NCI-H748 (cell line): ENCODE measurements around the gene CDK5.
A peak's percentile ranks its signal among the peaks of the same experiment; 100 is the strongest.
"Not testable (repeated sequence)": the region's sequence is repeated elsewhere in the genome, so short reads cannot be mapped to it uniquely, and the experiment has no call there.

ENCODE experiments used
- DNase-seq: peaks from one replicate; lab custom pipeline; 2025; ENCODE audit not compliant: unreplicated experiment; lab: John Stamatoyannopoulos, UW

The CDK5 gene

GRCh38 chr7:151017370-151017952 is 40.2 kb downstream of the CDK5 start:
- peak; percentile 29 for DNase-seq

- no peak for DNase-seq
Measured at GRCh38 chr7:151016942-151017341, 40.8 kb downstream of the CDK5 start.

GRCh38 chr7:151016505-151016904 is 41.2 kb downstream of the CDK5 start:
- no peak for DNase-seq

GRCh38 chr7:151015967-151016366 is 41.7 kb downstream of the CDK5 start:
- DNase-seq, result no peak

GRCh38 chr7:151014950-151015349 is 42.7 kb downstream of the CDK5 start:
- DNase-seq, result no peak

GRCh38 chr7:151013733-151014497 is 43.8 kb downstream of the CDK5 start:
- peak; percentile 17 for DNase-seq

GRCh38 chr7:151013356-151013732 is 44.4 kb downstream of the CDK5 start:
- no peak for DNase-seq

- peak; percentile 48 for DNase-seq
Measured at GRCh38 chr7:151012911-151013347, 44.8 kb downstream of the CDK5 start.

GRCh38 chr7:151012031-151012692 is 45.5 kb downstream of the CDK5 start:
- DNase-seq, result no peak

GRCh38 chr7:151011616-151012015 is 46.1 kb downstream of the CDK5 start:
- not testable (repeated sequence) for DNase-seq

- no peak for DNase-seq
Measured at GRCh38 chr7:151011097-151011409, 46.6 kb downstream of the CDK5 start.

- no peak for DNase-seq
Measured at GRCh38 chr7:151010307-151011096, 47.2 kb downstream of the CDK5 start.

GRCh38 chr7:151010037-151010306 is 47.7 kb downstream of the CDK5 start:
- DNase-seq, result no peak

GRCh38 chr7:151009327-151010036 is 48.2 kb downstream of the CDK5 start:
- DNase-seq, result no peak

GRCh38 chr7:151008511-151009323 is 49.0 kb downstream of the CDK5 start:
- no peak for DNase-seq

- DNase-seq, result no peak
Measured at GRCh38 chr7:151008143-151008510, 49.6 kb downstream of the CDK5 start.

GRCh38 chr7:151007469-151007898 is 50.2 kb downstream of the CDK5 start:
- no peak for DNase-seq

GRCh38 chr7:151006590-151007300 is 51.0 kb downstream of the CDK5 start:
- DNase-seq, result no peak

GRCh38 chr7:151005566-151005965 is 52.1 kb downstream of the CDK5 start:
- no peak for DNase-seq
